ENCODE data around the gene THBS2.

The THBS2 gene

DNA sequence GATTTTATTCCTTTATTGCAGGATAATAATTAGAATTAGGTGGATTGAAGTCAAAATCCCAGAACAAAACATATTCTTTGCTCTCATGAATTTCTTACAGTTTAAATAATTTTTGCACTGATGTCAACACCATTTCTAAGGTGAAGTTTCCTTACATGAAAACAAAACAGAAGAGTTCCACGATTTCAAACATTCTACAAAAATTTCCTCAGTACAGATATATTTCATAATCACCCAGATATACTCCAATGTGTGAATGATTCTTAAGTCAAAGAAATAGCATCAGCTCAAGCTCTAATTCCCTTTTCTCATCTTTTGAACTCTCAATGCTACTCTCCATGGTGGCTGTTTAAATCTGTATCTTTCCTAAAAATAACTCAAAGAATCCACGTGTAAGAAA is 39.5 kb upstream of the THBS2 start:
- H3K4me3 ChIP-seq (ENCODE audit: low read depth, low read length) = no peak overlapping the region
- DNase-seq (ENCODE audit: low read depth) = no peak
- in situ Hi-C loops (cut with HindIII; ENCODE audit: low sequenced_read_pairs) = no loop called here
- no peak for TF ChIP-seq CTCF (IDR thresholded peaks at IDR 0.05; ENCODE audit: low read depth, low read length, missing control alignments)

- in situ Hi-C loops (cut with HindIII; ENCODE audit: low sequenced_read_pairs) = no loop called here
- no peak overlapping the region for H3K4me3 ChIP-seq (ENCODE audit: low read depth, low read length)
- peak; percentile 39 for DNase-seq (ENCODE audit: low read depth)
- no peak for TF ChIP-seq CTCF (IDR thresholded peaks at IDR 0.05; ENCODE audit: low read depth, low read length, missing control alignments)
Observed at GRCh38 chr6:169292338-169293124, 38.9 kb upstream of the THBS2 start.

GRCh38 chr6:169291646-169292337 is 38.1 kb upstream of the THBS2 start:
- DNase-seq (ENCODE audit: low read depth) = no peak
- TF ChIP-seq CTCF (IDR thresholded peaks at IDR 0.05; ENCODE audit: low read depth, low read length, missing control alignments) = no peak
- in situ Hi-C loops (cut with HindIII; ENCODE audit: low sequenced_read_pairs) = no loop called here
- H3K4me3 ChIP-seq (ENCODE audit: low read depth, low read length) = no peak overlapping the region

DNA sequence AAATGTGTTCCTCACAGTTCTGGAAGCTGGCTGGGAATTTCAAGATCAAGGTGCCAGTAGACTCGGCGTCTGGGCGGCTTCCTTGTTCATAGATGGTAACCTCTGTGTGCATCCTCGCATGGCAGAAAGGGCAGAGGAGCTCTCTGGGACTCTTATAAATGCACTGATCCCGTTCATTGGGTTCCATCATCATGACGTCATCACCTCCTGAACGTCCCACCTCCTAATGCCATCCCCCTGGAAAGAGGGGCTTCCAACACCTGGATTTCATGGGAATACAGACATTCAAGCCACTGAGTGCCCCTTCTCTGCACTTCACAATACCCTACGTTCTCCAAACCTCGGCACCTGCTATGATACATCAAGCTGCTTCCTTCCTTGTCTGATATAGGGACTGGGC is 37.5 kb upstream of the THBS2 start:
- no peak for TF ChIP-seq CTCF (IDR thresholded peaks at IDR 0.05; ENCODE audit: low read depth, low read length, missing control alignments)
- in situ Hi-C loops (cut with HindIII; ENCODE audit: low sequenced_read_pairs) = no loop called here
- DNase-seq (ENCODE audit: low read depth) = no peak
- H3K4me3 ChIP-seq (ENCODE audit: low read depth, low read length) = no peak overlapping the region

- in situ Hi-C loops (cut with HindIII; ENCODE audit: low sequenced_read_pairs) = no loop called here
- TF ChIP-seq CTCF (IDR thresholded peaks at IDR 0.05; ENCODE audit: low read depth, low read length, missing control alignments) = no peak
- H3K4me3 ChIP-seq (ENCODE audit: low read depth, low read length) = no peak overlapping the region
- DNase-seq (ENCODE audit: low read depth) = peak; percentile 74
Observed at GRCh38 chr6:169289619-169290339, 36.1 kb upstream of the THBS2 start.

- in situ Hi-C loops (cut with HindIII; ENCODE audit: low sequenced_read_pairs) = no loop called here
- TF ChIP-seq CTCF (IDR thresholded peaks at IDR 0.05; ENCODE audit: low read depth, low read length, missing control alignments) = no peak
- no peak overlapping the region for H3K4me3 ChIP-seq (ENCODE audit: low read depth, low read length)
- no peak for DNase-seq (ENCODE audit: low read depth)
Observed at GRCh38 chr6:169289257-169289618, 35.6 kb upstream of the THBS2 start.

Data from astrocyte of the cerebellum (primary cell).